ENCODE results near the gene OR6N1. TPM values are rescaled to one million over a fixed set of nuclear protein-coding genes. Genes with fewer than 3 reads are reported as not detected.

OR6N1 gene
- total RNA-seq, 1 experiment from 2014 or later: not detected

DNA sequence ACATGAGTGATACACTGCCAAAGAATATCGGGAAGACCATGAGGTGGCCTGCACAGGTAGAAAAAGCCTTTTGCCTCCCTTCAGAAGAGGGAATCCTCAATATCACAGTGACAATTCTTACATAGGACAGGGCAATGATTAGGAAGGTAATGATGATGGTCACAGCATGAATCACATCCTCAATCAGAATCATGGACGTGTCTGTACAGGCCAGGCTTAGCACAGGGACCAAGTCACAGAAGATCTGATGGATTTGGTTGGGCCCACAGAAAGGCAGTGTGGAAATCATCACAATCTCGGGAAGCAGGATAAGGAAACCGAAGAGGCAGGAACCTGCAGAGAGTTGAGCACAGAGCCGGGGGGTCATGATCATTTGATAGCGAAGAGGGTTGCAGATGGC is 54.7 kb downstream of the OR6N1 start:
- no peak for TF ChIP-seq RAD21 (IDR thresholded peaks at IDR 0.05; ENCODE audit: low read depth)
- no peak for TF ChIP-seq EZH2 (IDR thresholded peaks at IDR 0.05)
- TF ChIP-seq SP1 (IDR thresholded peaks at IDR 0.05; ENCODE audit: low read depth): no peak
- TF ChIP-seq EGR1 (IDR thresholded peaks at IDR 0.05; ENCODE audit: low read depth): no peak
- no peak for TF ChIP-seq EZH2phosphoT487 (IDR thresholded peaks at IDR 0.05; ENCODE audit: borderline replicate concordance)
- TF ChIP-seq, protein P1, sequence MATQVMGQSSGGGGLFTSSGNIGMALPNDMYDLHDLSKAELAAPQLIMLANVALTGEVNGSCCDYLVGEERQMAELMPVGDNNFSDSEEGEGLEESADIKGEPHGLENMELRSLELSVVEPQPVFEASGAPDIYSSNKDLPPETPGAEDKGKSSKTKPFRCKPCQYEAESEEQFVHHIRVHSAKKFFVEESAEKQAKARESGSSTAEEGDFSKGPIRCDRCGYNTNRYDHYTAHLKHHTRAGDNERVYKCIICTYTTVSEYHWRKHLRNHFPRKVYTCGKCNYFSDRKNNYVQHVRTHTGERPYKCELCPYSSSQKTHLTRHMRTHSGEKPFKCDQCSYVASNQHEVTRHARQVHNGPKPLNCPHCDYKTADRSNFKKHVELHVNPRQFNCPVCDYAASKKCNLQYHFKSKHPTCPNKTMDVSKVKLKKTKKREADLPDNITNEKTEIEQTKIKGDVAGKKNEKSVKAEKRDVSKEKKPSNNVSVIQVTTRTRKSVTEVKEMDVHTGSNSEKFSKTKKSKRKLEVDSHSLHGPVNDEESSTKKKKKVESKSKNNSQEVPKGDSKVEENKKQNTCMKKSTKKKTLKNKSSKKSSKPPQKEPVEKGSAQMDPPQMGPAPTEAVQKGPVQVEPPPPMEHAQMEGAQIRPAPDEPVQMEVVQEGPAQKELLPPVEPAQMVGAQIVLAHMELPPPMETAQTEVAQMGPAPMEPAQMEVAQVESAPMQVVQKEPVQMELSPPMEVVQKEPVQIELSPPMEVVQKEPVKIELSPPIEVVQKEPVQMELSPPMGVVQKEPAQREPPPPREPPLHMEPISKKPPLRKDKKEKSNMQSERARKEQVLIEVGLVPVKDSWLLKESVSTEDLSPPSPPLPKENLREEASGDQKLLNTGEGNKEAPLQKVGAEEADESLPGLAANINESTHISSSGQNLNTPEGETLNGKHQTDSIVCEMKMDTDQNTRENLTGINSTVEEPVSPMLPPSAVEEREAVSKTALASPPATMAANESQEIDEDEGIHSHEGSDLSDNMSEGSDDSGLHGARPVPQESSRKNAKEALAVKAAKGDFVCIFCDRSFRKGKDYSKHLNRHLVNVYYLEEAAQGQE (IDR thresholded peaks at IDR 0.05; ENCODE audit: low read depth): no peak
- no peak for TF ChIP-seq ZFX (IDR thresholded peaks at IDR 0.05)
- TF ChIP-seq CBX3 (IDR thresholded peaks at IDR 0.05; ENCODE audit: low read depth): no peak
- no peak for TF ChIP-seq ELF1 (IDR thresholded peaks at IDR 0.05; ENCODE audit: borderline replicate concordance, low read depth)
- TF ChIP-seq, protein P2, sequence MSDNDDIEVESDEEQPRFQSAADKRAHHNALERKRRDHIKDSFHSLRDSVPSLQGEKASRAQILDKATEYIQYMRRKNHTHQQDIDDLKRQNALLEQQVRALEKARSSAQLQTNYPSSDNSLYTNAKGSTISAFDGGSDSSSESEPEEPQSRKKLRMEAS (IDR thresholded peaks at IDR 0.05): no peak
- TF ChIP-seq ZNF274 (IDR thresholded peaks at IDR 0.05; ENCODE audit: low read depth, low read length): no peak
- H3K9me2 ChIP-seq (ENCODE audit: insufficient read depth): no peaks in the 10 kb centered on the region
- POLR2A ChIA-PET: no interaction called here
- DNase-seq (ENCODE audit: low read depth, low spot score) (no peak), ATAC-seq (no peak)
- H3K36me3 ChIP-seq (ENCODE audit: control insufficient read depth in 1 of 2, insufficient read depth in 2 of 2, low read length in 2 of 2): no peaks in the 10 kb centered on the region
- RAD21 ChIA-PET (ENCODE audit: low non-redundant PET in 1 of 2, low total read pairs in 2 of 2, uncharacterized antibody in 2 of 2, unreplicated experiment in 2 of 2): no interaction called here
- no peaks in the 10 kb centered on the region for H3K79me2 ChIP-seq (ENCODE audit: insufficient read depth, low read length)
- no peak overlapping the region for H3K4me3 ChIP-seq (replicated peaks in 1 of 2; ENCODE audit: low read depth in 1 of 2, low read length in 2 of 2)
- no peaks in the 10 kb centered on the region for H3K27me3 ChIP-seq (ENCODE audit: insufficient read depth, low read length)
- BruUV-seq (replicated peaks): no TSS peak
- no peak overlapping the region for H3K27ac ChIP-seq (ENCODE audit: low read depth, low read length)
- no peaks in the 10 kb centered on the region; the same call in 1 of the 2 replicates for H4K20me1 ChIP-seq (ENCODE audit: insufficient read depth)
- no peak overlapping the region for H3K9ac ChIP-seq (ENCODE audit: low read length)
- H2AFZ ChIP-seq (ENCODE audit: low read depth, low read length, poor library complexity, severe bottlenecking): no peak overlapping the region
- intact Hi-C loops (cut with micrococcal nuclease): no loop called here
- H3K4me1 ChIP-seq (ENCODE audit: control insufficient read depth in 1 of 2, insufficient read depth in 2 of 2, low read length in 2 of 2): no peaks in the 10 kb centered on the region
- H3K4me2 ChIP-seq (ENCODE audit: low read length): no peak overlapping the region
- peaks cover 0 to 3% of the 10 kb centered on the region in 2 experiments; a peak in 1 of 4 replicates for H3K9me3 ChIP-seq (ENCODE audit: control insufficient read depth in 1 of 2, insufficient read depth in 1 of 2, low read depth in 1 of 2, low read length in 2 of 2)
- CTCF ChIA-PET: no interaction called here
